Caco-2 (cell line): ENCODE measurements around the gene SEC14L1. TPM values are rescaled to one million over a fixed set of nuclear protein-coding genes. Genes with fewer than 3 reads are reported as not detected.
A peak's percentile ranks its signal among the peaks of the same experiment; 100 is the strongest.

ENCODE experiments used
- BruUV-seq: library from RNA; stranded (reverse); fragments of 400-500 nt; replicated peaks from 2 replicates; lab custom pipeline; 2021; lab: Mats Ljungman, UMichigan
- CTCF ChIA-PET: fragments of 300-600 bp; sonication (Branson Sonifier 250); formaldehyde crosslinking; loops from one replicate; lab custom pipeline; 2022; ENCODE audit warnings: antibody characterized with exemption; lab: Charles Lee
- POLR2A ChIA-PET: fragments of 300-600 bp; sonication (Branson Sonifier 250); formaldehyde crosslinking; loops from one replicate; lab custom pipeline; 2022; ENCODE audit warnings: antibody characterized with exemption; lab: Charles Lee
- DNase-seq, 2 experiments: peaks; one replicate each; pipeline versions ENCODE4 v3.0.0 to v3.0.0-alpha.2; 2020 to 2022
- H3K27me3 ChIP-seq: replicated peaks from 2 replicates; pipeline ENCODE4 v1.6.0; 2011; ENCODE audit warnings: low read length; ENCODE audit not compliant: control insufficient read depth, insufficient read depth
- H3K36me3 ChIP-seq: 2 replicates; pipeline ENCODE4 v1.5.1; 2011; ENCODE audit warnings: low read length; ENCODE audit not compliant: control insufficient read depth, insufficient read depth
- H3K4me1 ChIP-seq: fragments of 250-450 bp; sonication (Bioruptor Pico); 2 replicates; pipeline ENCODE4 v1.5.1; 2020; ENCODE audit warnings: mild to moderate bottlenecking
- H3K4me3 ChIP-seq: 2 replicates; pipeline ENCODE4 v1.5.1; 2011; ENCODE audit warnings: low read depth, mild to moderate bottlenecking, control low read depth, low read length
- H3K9me3 ChIP-seq: fragments of 250-450 bp; sonication (Bioruptor Pico); 2 replicates; pipeline ENCODE4 v1.5.1; 2020; ENCODE audit warnings: mild to moderate bottlenecking, moderate library complexity
- H3K27ac Mint-ChIP-seq: one replicate; pipeline ENCODE4 v1.8.0; 2022; ENCODE audit warnings: mixed read lengths; ENCODE audit not compliant: unreplicated experiment
- H3K27me3 Mint-ChIP-seq: one replicate; pipeline ENCODE4 v1.8.0; 2022; ENCODE audit warnings: mixed read lengths; ENCODE audit not compliant: insufficient read depth, unreplicated experiment
- H3K36me3 Mint-ChIP-seq: one replicate; pipeline ENCODE4 v1.8.0; 2022; ENCODE audit warnings: mild to moderate bottlenecking, mixed read lengths; ENCODE audit not compliant: insufficient read depth, unreplicated experiment
- H3K4me1 Mint-ChIP-seq: one replicate; pipeline ENCODE4 v1.8.0; 2022; ENCODE audit warnings: low read depth, mixed read lengths; ENCODE audit not compliant: unreplicated experiment
- H3K4me3 Mint-ChIP-seq: one replicate; pipeline ENCODE4 v1.8.0; 2022; ENCODE audit warnings: mild to moderate bottlenecking, moderate library complexity, mixed read lengths; ENCODE audit not compliant: unreplicated experiment
- H3K9me3 Mint-ChIP-seq: one replicate; pipeline ENCODE4 v1.8.0; 2022; ENCODE audit warnings: mixed read lengths; ENCODE audit not compliant: unreplicated experiment
- CTCF ChIP-seq, 2 experiments: fragments of 200-600 bp in 1 of 2; IDR thresholded peaks; 1 replicate in 1 of 2; 2 replicates in 1 of 2; pipeline versions ENCODE4 v1.5.1 to v1.8.0; 2011 to 2022; ENCODE audit warnings: antibody characterized with exemption in 1 of 2, control low read depth in 1 of 2, inconsistent platforms in 1 of 2, low read depth in 1 of 2, low read length in 1 of 2, mild to moderate bottlenecking in 1 of 2, moderate library complexity in 1 of 2; ENCODE audit not compliant: insufficient read depth in 1 of 2, severe bottlenecking in 1 of 2, unreplicated experiment in 1 of 2
- intact Hi-C: fragments of 100-400 bp; cut with micrococcal nuclease; formaldehyde crosslinking; loops from one replicate; pipeline ENCODE4 v1.10.0; 2022; ENCODE audit not compliant: unreplicated experiment
- total RNA-seq: library from RNA; stranded (reverse); gene quantifications from 2 replicates; pipeline ENCODE4 v1.2.3, GENCODE V29; 2022

Gene SEC14L1
- total RNA-seq, 1 experiment from 2014 or later = 92.0 TPM

GRCh38 chr17:77096570-77097214 lies 44.1 kb upstream of the SEC14L1 start:
- H3K9me3 Mint-ChIP-seq = no peaks in the 10 kb centered on the region
- Histone ChIP-seq H3K4me1 (peaks cover 7% of the 10 kb centered on the region), H3K27me3 (no peaks in the 10 kb centered on the region), H3K9me3 (no peaks in the 10 kb centered on the region), H3K4me3 (no peak overlapping the region), H3K36me3 (peaks cover 1% of the 10 kb centered on the region)
- H3K27ac Mint-ChIP-seq = peak overlapping the region; percentile 25
- H3K27me3 Mint-ChIP-seq = no peaks in the 10 kb centered on the region
- ChIA-PET CTCF (interaction anchor here (0.7 to 1.9 kb wide), 4 partner anchors 44 to 111 kb away, joined by 3 to 5 read pairs (median 4); partner anchors contain the start of gene SEC14L1), POLR2A (no interaction called here)
- peaks cover 68% of the 10 kb centered on the region for H3K36me3 Mint-ChIP-seq
- DNase-seq = no peak
- peak; percentile 60 to 87 for TF ChIP-seq CTCF (IDR thresholded peaks at IDR 0.05; ENCODE audit: insufficient read depth in 1 of 2, low read depth in 1 of 2, low read length in 1 of 2, severe bottlenecking in 1 of 2, unreplicated experiment in 1 of 2)
- peaks cover 17% of the 10 kb centered on the region for H3K4me1 Mint-ChIP-seq
- intact Hi-C loops = loop anchor here (1.0 to 5.0 kb wide), 3 partner anchors 44 to 112 kb away; partner anchors contain the start of gene SEC14L1
- BruUV-seq = no TSS peak
- no peak overlapping the region for H3K4me3 Mint-ChIP-seq

GRCh38 chr17:77097631-77098180 lies 43.1 kb upstream of the SEC14L1 start:
- Histone ChIP-seq H3K36me3 (peaks cover 1% of the 10 kb centered on the region), H3K4me3 (no peak overlapping the region), H3K9me3 (no peaks in the 10 kb centered on the region), H3K4me1 (peaks cover 12% of the 10 kb centered on the region), H3K27me3 (no peaks in the 10 kb centered on the region)
- ChIA-PET POLR2A (no interaction called here), CTCF (no interaction called here)
- Mint-ChIP-seq H3K4me3 (no peak overlapping the region), H3K9me3 (no peaks in the 10 kb centered on the region), H3K27ac (peak overlapping the region; percentile 25), H3K4me1 (peaks cover 24% of the 10 kb centered on the region), H3K36me3 (peaks cover 58% of the 10 kb centered on the region), H3K27me3 (no peaks in the 10 kb centered on the region)
- intact Hi-C loops = loop anchor here (2.0 to 5.0 kb wide), 2 partner anchors 43 to 65 kb away; partner anchors contain the start of gene SEC14L1
- DNase-seq = no peak
- no peak for TF ChIP-seq CTCF (IDR thresholded peaks at IDR 0.05; ENCODE audit: insufficient read depth in 1 of 2, low read depth in 1 of 2, low read length in 1 of 2, severe bottlenecking in 1 of 2, unreplicated experiment in 1 of 2)
- BruUV-seq = no TSS peak

DNA sequence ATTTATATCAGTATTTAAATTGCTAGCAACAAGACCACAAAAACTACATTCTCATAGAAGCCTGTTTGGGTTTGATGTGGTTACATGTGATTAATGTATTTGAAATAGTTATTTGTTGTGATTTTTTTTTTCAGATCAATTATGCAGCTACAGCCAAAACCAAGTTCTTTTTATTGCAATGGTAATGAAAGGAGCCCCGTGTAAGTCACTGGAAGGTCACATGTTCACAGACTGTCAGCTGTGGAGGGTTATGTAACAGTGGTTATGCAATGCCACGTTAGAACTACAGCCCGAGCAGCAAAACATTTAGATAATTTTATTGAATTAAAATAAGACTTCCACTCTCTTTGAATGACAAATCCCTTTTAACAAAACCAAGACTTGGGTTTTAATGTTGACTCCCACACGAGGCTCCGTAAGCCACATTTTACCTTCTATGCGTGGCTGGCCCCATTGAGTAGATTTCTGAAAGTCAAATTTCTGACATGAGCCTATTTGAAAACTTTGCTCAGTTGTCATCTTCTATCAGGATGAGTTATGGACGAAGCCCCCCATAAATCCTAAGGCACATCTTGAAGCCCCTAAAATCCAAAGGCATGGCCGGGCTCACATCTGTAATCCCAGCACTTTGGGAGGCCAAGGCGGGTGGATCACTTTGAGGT lies 41.8 kb upstream of the SEC14L1 start:
- H3K9me3 ChIP-seq = no peaks in the 10 kb centered on the region
- ChIA-PET POLR2A (no interaction called here), CTCF (interaction anchor here (0.6 to 1.0 kb wide), 3 partner anchors 11 to 116 kb away, joined by 3 to 6 read pairs (median 3); no protein-coding TSS in a partner anchor)
- Mint-ChIP-seq H3K27ac (no peak overlapping the region), H3K36me3 (peaks cover 45% of the 10 kb centered on the region), H3K27me3 (no peaks in the 10 kb centered on the region), H3K4me3 (no peak overlapping the region), H3K4me1 (peaks cover 30% of the 10 kb centered on the region), H3K9me3 (no peaks in the 10 kb centered on the region)
- no peaks in the 10 kb centered on the region for H3K27me3 ChIP-seq
- BruUV-seq = no TSS peak
- intact Hi-C loops = loop anchor here (5.0 kb wide), 1 partner anchor 63 kb away; no protein-coding TSS in a partner anchor
- TF ChIP-seq CTCF (IDR thresholded peaks at IDR 0.05; ENCODE audit: insufficient read depth in 1 of 2, low read depth in 1 of 2, low read length in 1 of 2, severe bottlenecking in 1 of 2, unreplicated experiment in 1 of 2) = no peak
- H3K4me1 ChIP-seq = peaks cover 12% of the 10 kb centered on the region
- H3K4me3 ChIP-seq = no peak overlapping the region
- H3K36me3 ChIP-seq = no peaks in the 10 kb centered on the region; the same call in 1 of the 2 replicates
- peak in 1 of 2 experiments; percentile 36 for DNase-seq
